Lower leg skin (tissue), 3 donors: ENCODE measurements around the gene ST3GAL3.

Experiments
- CTCF ChIP-seq, 3 donors: fragments of 450-650 bp; IDR thresholded peaks; one replicate each; pipeline ENCODE4 v1.5.1; 2016; ENCODE audit warnings: antibody characterized with exemption in 3 of 3, mild to moderate bottlenecking in 3 of 3, moderate library complexity in 2 of 3
- POLR2A ChIP-seq, 2 donors: fragments of 450-650 bp; IDR thresholded peaks; one replicate each; pipeline ENCODE4 v1.6.1; 2016 to 2017; ENCODE audit warnings: antibody characterized with exemption in 2 of 2, mild to moderate bottlenecking in 1 of 2, moderate library complexity in 1 of 2

- TF ChIP-seq CTCF (IDR thresholded peaks at IDR 0.05) (no peak), POLR2A (IDR thresholded peaks at IDR 0.05) (no peak)
Observed at GRCh38 chr1:43802356-43802980, 95.1 kb downstream of the ST3GAL3 start.
